GM18505 (cell line): ENCODE results near the gene TMEM150A.
A peak's percentile ranks its signal among the peaks of the same experiment; 100 is the strongest.
"Not testable (repeated sequence)": the region's sequence is repeated elsewhere in the genome, so short reads cannot be mapped to it uniquely, and the experiment has no call there.

Experiments
- ATAC-seq: cut with Tn5 transposase; IDR thresholded peaks from one replicate; pipeline ENCODE4 v1.9.1; 2021; ENCODE audit not compliant: unreplicated experiment
- POLR2A ChIP-seq: IDR thresholded peaks from 4 replicates; pipeline ENCODE4 v1.6.1; 2011; ENCODE audit warnings: borderline replicate concordance; ENCODE audit not compliant: insufficient read depth, insufficient read length; ENCODE audit errors: extremely low read depth

The TMEM150A gene

DNA sequence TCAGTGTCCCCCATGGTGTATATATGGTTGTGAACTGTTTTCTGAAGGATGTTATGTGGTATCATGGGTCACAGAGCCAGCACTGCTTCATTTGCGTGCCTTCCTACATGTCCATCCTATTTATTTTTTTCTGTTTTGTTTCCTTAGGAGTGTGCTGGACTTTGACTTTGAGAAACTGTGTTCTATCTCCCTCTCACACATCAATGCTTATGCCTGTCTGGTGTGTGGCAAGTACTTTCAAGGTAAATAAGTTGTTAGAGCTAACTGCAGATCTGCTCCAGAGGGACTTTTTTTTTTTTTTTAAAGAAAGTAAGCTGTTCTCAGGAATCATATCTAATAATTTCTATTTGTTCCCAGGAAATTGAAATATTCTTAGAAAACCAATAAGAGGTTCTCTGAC, 18.8 kb upstream of the TMEM150A start:
- no peak for ATAC-seq
- no peak for TF ChIP-seq POLR2A

DNA sequence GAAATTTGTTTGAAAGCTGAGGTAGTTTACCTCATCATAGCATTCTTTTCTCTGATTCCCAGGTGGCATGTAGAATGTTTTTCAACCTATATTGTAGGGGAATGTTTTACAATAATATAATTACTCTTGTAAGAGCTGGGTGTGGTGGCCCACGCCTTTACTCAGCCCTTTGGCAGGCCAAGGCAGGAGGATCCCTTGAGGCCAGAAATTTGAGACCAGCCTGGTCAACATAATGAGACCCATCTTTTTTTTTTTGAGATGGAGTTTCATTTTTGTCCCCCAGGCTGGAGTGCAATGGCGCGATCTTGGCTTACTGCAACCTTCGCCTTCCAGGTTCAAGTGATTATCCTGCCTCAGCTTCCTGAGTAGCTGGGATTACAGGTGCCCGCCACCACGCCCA, 17.1 kb upstream of the TMEM150A start:
- no peak for TF ChIP-seq POLR2A
- ATAC-seq = no peak

DNA sequence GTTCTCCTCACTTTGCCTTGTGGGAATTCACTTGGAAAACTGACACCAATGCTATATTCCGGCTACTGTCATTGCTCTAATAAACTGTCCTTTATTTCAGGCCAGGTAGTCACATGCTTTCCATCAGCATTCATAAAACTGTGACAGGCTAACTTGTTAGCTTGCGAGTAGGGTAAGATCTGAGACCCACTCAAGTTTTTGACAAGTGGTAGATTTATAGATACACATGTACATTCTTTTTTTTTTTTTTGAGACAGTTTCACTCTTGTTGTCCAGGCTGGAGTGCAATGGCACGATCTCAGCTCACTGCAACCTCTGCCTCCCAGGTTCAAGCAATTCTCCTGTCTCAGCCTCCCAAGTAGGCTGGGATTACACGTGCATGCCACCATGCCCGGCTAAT, 15.2 kb upstream of the TMEM150A start:
- ATAC-seq = not testable (repeated sequence)

GRCh38 chr2:85615413-85615728, 12.9 kb upstream of the TMEM150A start:
- no peak for TF ChIP-seq POLR2A
- ATAC-seq = no peak

- not testable (repeated sequence) for ATAC-seq
These were observed 12.3 kb upstream of the TMEM150A start for GRCh38 chr2:85614757-85615156.

GRCh38 chr2:85613717-85614515, 11.4 kb upstream of the TMEM150A start:
- TF ChIP-seq POLR2A = no peak
- ATAC-seq = no peak

- peak; percentile 86 for TF ChIP-seq POLR2A
- ATAC-seq = peak; percentile 71
These were observed 9.4 kb upstream of the TMEM150A start, which contains the start of gene C2orf68 for GRCh38 chr2:85611705-85612587. Gene C2orf68 (minus strand): TSS chr2:85612066. CDS start chr2:85611984, 82 bp downstream.

- no peak for TF ChIP-seq POLR2A
- ATAC-seq = no peak
These were observed 8.8 kb upstream of the TMEM150A start for GRCh38 chr2:85611217-85611704.

DNA sequence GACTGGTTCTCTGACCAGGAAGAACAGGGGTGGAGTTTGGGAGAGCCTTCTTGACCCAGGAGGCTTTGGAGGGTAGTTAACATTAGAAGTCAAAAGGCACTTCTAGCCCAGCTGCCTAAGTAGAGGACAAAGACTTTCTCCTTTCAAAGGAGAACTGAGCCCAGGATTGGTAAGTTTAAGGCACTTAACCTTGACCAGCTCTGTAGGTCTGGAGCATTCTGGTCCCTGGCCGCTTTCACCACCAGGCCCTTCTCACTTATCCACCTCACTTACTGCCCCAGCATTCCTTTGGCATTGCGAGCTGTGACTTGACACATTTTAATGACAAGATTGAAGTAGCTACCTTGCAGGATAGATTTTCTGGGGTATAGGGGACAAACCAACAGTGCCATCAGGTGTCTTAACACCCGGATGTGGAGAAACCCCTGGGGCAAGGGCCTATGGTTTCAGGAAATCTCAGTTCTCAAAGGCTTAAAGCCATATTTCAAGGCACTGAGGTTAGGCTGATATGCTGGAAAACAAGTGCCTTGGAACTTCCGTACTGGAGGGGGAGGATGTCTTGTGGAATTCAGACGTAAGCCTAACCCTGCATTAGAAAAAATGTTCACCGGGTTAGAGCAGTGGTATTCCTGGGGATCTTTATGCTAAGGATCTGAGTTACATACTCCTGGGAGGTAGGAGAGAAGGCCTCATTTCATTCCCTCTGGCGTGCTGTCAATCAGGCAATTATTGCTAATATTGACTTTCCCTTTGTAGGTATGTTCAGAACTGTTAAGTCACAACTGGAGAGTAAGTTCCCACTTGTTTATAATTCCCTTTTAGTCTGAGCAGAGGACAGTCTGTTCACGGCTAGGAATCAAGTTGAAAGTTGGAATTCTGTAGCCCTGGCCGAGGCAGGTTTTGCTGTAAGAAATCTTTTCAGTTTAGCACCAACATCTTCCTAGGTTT, 5.0 kb upstream of the TMEM150A start:
- ATAC-seq = no peak
- no peak for TF ChIP-seq POLR2A

- TF ChIP-seq POLR2A = no peak
- no peak for ATAC-seq
These were observed 3.6 kb upstream of the TMEM150A start for GRCh38 chr2:85606116-85606455.

GRCh38 chr2:85605406-85606115, 3.1 kb upstream of the TMEM150A start:
- no peak for TF ChIP-seq POLR2A
- no peak for ATAC-seq

DNA sequence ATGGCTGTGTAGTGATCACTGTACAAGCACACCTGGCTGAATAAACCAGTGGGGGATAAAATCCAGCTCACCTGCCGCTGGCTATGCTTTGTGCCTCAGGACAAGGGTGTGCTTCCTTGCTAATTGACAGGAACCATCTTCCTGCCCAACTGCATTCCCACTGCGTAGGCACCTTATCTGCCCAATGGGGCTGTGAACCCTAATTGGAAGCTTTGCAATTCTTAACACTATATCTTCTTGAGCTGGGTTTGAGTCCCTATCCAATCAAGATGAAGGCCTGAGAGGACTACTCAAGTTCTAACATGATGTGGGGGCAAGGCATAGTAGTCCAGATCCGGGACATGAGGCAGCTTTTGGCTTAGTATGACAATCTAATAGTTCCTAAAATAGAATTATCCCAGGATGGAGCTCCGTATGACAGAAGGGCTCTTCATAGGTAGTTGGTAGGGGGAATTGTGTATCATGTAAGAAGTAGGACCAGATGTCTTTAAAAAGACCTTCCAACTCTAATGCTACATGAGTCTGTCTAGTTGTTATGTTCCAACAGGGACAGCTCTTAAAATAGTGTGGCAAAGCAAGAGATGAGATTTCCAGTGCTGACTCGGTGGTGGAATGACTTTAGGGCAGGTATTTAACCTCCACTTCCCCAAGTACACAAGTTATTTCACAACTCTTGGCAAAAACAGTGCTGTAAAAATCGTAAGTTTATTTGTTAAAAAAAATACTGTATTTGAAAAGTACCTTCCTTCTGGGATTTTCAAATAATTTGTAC, 2.3 kb upstream of the TMEM150A start:
- TF ChIP-seq POLR2A = no peak
- ATAC-seq = no peak

DNA sequence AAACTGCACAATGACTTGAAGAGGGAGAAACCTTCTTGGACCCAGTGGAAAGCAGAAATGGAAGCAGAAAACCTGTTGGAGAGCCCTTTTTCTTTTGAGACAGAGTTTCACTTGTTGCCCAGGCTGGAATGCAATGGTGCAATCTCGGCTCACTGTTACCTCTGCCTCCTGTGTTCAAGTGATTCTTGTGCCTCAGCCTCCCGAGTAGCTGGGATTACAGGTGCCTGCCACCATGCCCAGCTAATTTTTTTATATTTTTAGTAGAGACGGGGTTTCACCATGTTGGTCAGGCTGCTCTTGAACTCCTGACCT, 1.6 kb upstream of the TMEM150A start:
- ATAC-seq = not testable (repeated sequence)
